Brain microvascular endothelial cell (primary cell): ENCODE results near the gene MTFP1.
"Not testable (repeated sequence)": the region's sequence is repeated elsewhere in the genome, so short reads cannot be mapped to it uniquely, and the experiment has no call there.

Experiments
- DNase-seq: peaks from one replicate; pipeline ENCODE4 v3.0.0-alpha.2; 2020
- H3K27ac ChIP-seq: fragments of 250-450 bp; sonication (Bioruptor Pico); 2 replicates; pipeline ENCODE4 v1.5.1; 2020; ENCODE audit warnings: mild to moderate bottlenecking, moderate library complexity
- H3K27me3 ChIP-seq: fragments of 250-450 bp; sonication (Bioruptor Pico); replicated peaks from 2 replicates; pipeline ENCODE4 v1.5.1; 2020; ENCODE audit warnings: mild to moderate bottlenecking
- H3K36me3 ChIP-seq: fragments of 250-450 bp; sonication (Bioruptor Pico); replicated peaks from 2 replicates; pipeline ENCODE4 v1.5.1; 2020; ENCODE audit warnings: mild to moderate bottlenecking
- H3K4me3 ChIP-seq: 2 replicates; pipeline ENCODE4 v1.5.1; 2011; ENCODE audit warnings: low read depth, mild to moderate bottlenecking, control low read depth, low read length, moderate library complexity
- CTCF ChIP-seq: IDR thresholded peaks from 2 replicates; pipeline ENCODE4 v1.5.1; 2011; ENCODE audit warnings: low read depth, mild to moderate bottlenecking, moderate library complexity, low read length, control low read depth, inconsistent platforms; ENCODE audit errors: missing control alignments
- in situ Hi-C: cut with HindIII; loops from 2 replicates; pipeline ENCODE4 v1.10.0; 2017; ENCODE audit warnings: low sequenced_read_pairs, low pct_ligation_motif_present

The MTFP1 gene

GRCh38 chr22:30445438-30446145 lies 20.0 kb downstream of the MTFP1 start:
- no peak for DNase-seq
- no peaks in the 10 kb centered on the region for H3K27me3 ChIP-seq
- H3K4me3 ChIP-seq, result no peak overlapping the region
- no peaks in the 10 kb centered on the region for H3K36me3 ChIP-seq
- in situ Hi-C loops, result no loop called here
- H3K27ac ChIP-seq, result no peak overlapping the region
- no peak for TF ChIP-seq CTCF

GRCh38 chr22:30447656-30448055 lies 22.1 kb downstream of the MTFP1 start:
- Histone ChIP-seq H3K4me3 (no peak overlapping the region), H3K27ac (no peak overlapping the region), H3K27me3 (no peaks in the 10 kb centered on the region), H3K36me3 (no peaks in the 10 kb centered on the region)
- in situ Hi-C loops, result no loop called here
- TF ChIP-seq CTCF, result no peak
- no peak for DNase-seq

GRCh38 chr22:30451488-30451887 lies 25.9 kb downstream of the MTFP1 start:
- in situ Hi-C loops, H3K27me3 ChIP-seq: not testable (repeated sequence)

GRCh38 chr22:30452861-30453260 lies 27.3 kb downstream of the MTFP1 start:
- in situ Hi-C loops, result no loop called here
- no peak for TF ChIP-seq CTCF
- no peak overlapping the region for H3K4me3 ChIP-seq

More at GRCh38 chr22:30451488-30451887, 25.9 kb downstream of the MTFP1 start:
- not testable (repeated sequence) for H3K4me3 ChIP-seq, H3K36me3 ChIP-seq, DNase-seq, H3K27ac ChIP-seq

GRCh38 chr22:30453731-30454510 lies 28.4 kb downstream of the MTFP1 start:
- Histone ChIP-seq H3K27ac (no peak overlapping the region), H3K36me3 (no peaks in the 10 kb centered on the region), H3K4me3 (no peak overlapping the region), H3K27me3 (no peaks in the 10 kb centered on the region)
- in situ Hi-C loops, result no loop called here
- no peak for TF ChIP-seq CTCF
- DNase-seq, result no peak

More at GRCh38 chr22:30452861-30453260, 27.3 kb downstream of the MTFP1 start:
- no peaks in the 10 kb centered on the region for H3K27me3 ChIP-seq
- H3K27ac ChIP-seq, result no peak overlapping the region
- no peaks in the 10 kb centered on the region for H3K36me3 ChIP-seq
- no peak for DNase-seq

GRCh38 chr22:30455075-30455840 lies 29.7 kb downstream of the MTFP1 start:
- Histone ChIP-seq H3K27ac (no peak overlapping the region), H3K27me3 (no peaks in the 10 kb centered on the region), H3K4me3 (no peak overlapping the region), H3K36me3 (no peaks in the 10 kb centered on the region)
- DNase-seq, result no peak
- in situ Hi-C loops, result no loop called here
- no peak for TF ChIP-seq CTCF
